Breast epithelium (tissue), 3 donors: ENCODE data around the gene VPS18.

Experiments
- CTCF ChIP-seq, 3 donors: fragments of 450-650 bp; IDR thresholded peaks; one replicate each; pipeline ENCODE4 v1.5.1; 2016 to 2017; ENCODE audit warnings: antibody characterized with exemption in 3 of 3, mild to moderate bottlenecking in 3 of 3, moderate library complexity in 3 of 3
- POLR2A ChIP-seq: fragments of 450-650 bp; IDR thresholded peaks from one replicate; pipeline ENCODE4 v1.6.1; 2016; ENCODE audit warnings: antibody characterized with exemption, mild to moderate bottlenecking, moderate library complexity
- POLR2AphosphoS5 ChIP-seq, 3 donors: sonication (generic); formaldehyde crosslinking; IDR thresholded peaks; one replicate each; pipeline ENCODE4 v1.6.1; 2017; ENCODE audit warnings: antibody characterized with exemption in 3 of 3

- TF ChIP-seq POLR2AphosphoS5 (IDR thresholded peaks at IDR 0.05) = no peak
- TF ChIP-seq CTCF (IDR thresholded peaks at IDR 0.05) = no peak
- TF ChIP-seq POLR2A = no peak
These were observed 55.5 kb downstream of the VPS18 start for GRCh38 chr15:40949756-40950207.
